HepG2 (cell line): ENCODE measurements around the gene FLAD1. TPM values are rescaled to one million over a fixed set of nuclear protein-coding genes. Genes with fewer than 3 reads are reported as not detected.

Experiments
- ERF ChIP-seq: IDR thresholded peaks from 2 replicates; pipeline ENCODE4 v1.6.1; 2018; ENCODE audit warnings: missing biosample characterization, missing genetic modification reagents
- GABPB1 ChIP-seq: IDR thresholded peaks from 2 replicates; pipeline ENCODE4 v1.6.1; 2016; ENCODE audit warnings: mild to moderate bottlenecking, missing genetic modification reagents, moderate library complexity, missing compliant biosample characterization
- HCFC1 ChIP-seq: fragments of 150-350 bp; IDR thresholded peaks from 2 replicates; pipeline ENCODE4 v1.6.1; 2014; ENCODE audit warnings: low read depth, low read length
- MATR3 ChIP-seq: sonication (generic); formaldehyde crosslinking; IDR thresholded peaks from 2 replicates; pipeline ENCODE4 v1.4.0; 2020; ENCODE audit warnings: missing genetic modification reagents
- MED8 ChIP-seq: sonication (generic); formaldehyde crosslinking; IDR thresholded peaks from 2 replicates; pipeline ENCODE4 v1.8.1; 2023; ENCODE audit warnings: mild to moderate bottlenecking, missing genetic modification reagents; ENCODE audit not compliant: insufficient replicate concordance
- NFYB ChIP-seq: sonication (generic); formaldehyde crosslinking; IDR thresholded peaks from 2 replicates; pipeline ENCODE4 v1.4.0; 2020; ENCODE audit warnings: missing genetic modification reagents
- NKX3-1 ChIP-seq: sonication (generic); formaldehyde crosslinking; IDR thresholded peaks from 2 replicates; pipeline ENCODE4 v1.5.0; 2020; ENCODE audit warnings: missing genetic modification reagents
- SATB2 ChIP-seq: sonication (generic); formaldehyde crosslinking; IDR thresholded peaks from 2 replicates; pipeline ENCODE4 v1.5.0; 2020; ENCODE audit warnings: missing genetic modification reagents
- SRY ChIP-seq: sonication (generic); formaldehyde crosslinking; IDR thresholded peaks from 2 replicates; pipeline ENCODE4 v1.8.0; 2022; ENCODE audit warnings: mild to moderate bottlenecking, missing genetic modification reagents
- TOE1 ChIP-seq: sonication (generic); formaldehyde crosslinking; IDR thresholded peaks from 2 replicates; pipeline ENCODE4 v1.4.0; 2020; ENCODE audit warnings: mild to moderate bottlenecking, missing genetic modification reagents
- ZNF124 ChIP-seq: sonication (generic); formaldehyde crosslinking; IDR thresholded peaks from 2 replicates; pipeline ENCODE4 v1.4.0; 2020; ENCODE audit warnings: missing genetic modification reagents
- ZNF207 ChIP-seq: fragments of 450-650 bp; IDR thresholded peaks from 2 replicates; pipeline ENCODE4 v1.6.1; 2016; ENCODE audit warnings: antibody characterized with exemption, borderline replicate concordance
- ZNF224 ChIP-seq: sonication (generic); formaldehyde crosslinking; IDR thresholded peaks from 2 replicates; pipeline ENCODE4 v1.5.0; 2020; ENCODE audit warnings: mild to moderate bottlenecking, missing genetic modification reagents
- ZNF275 ChIP-seq: sonication (generic); formaldehyde crosslinking; IDR thresholded peaks from 2 replicates; pipeline ENCODE4 v1.8.0; 2022; ENCODE audit warnings: missing genetic modification reagents, mild to moderate bottlenecking, inconsistent platforms, borderline replicate concordance
- ZNF446 ChIP-seq: sonication (generic); formaldehyde crosslinking; IDR thresholded peaks from 2 replicates; pipeline ENCODE4 v1.5.0; 2020; ENCODE audit warnings: mild to moderate bottlenecking, missing genetic modification reagents
- ZNF605 ChIP-seq: sonication (generic); formaldehyde crosslinking; IDR thresholded peaks from 2 replicates; pipeline ENCODE4 v1.8.0; 2022; ENCODE audit warnings: mild to moderate bottlenecking, missing genetic modification reagents
- ZNF616 ChIP-seq: sonication (generic); formaldehyde crosslinking; IDR thresholded peaks from 2 replicates; pipeline ENCODE4 v1.5.0; 2020; ENCODE audit warnings: low read depth, mild to moderate bottlenecking, missing genetic modification reagents
- ZNF703 ChIP-seq: sonication (generic); formaldehyde crosslinking; IDR thresholded peaks from 2 replicates; pipeline ENCODE4 v1.5.1; 2020; ENCODE audit warnings: missing genetic modification reagents, mild to moderate bottlenecking, moderate library complexity, borderline replicate concordance
- ZNF704 ChIP-seq: sonication (generic); formaldehyde crosslinking; IDR thresholded peaks from 2 replicates; pipeline ENCODE4 v1.8.1; 2023; ENCODE audit warnings: mild to moderate bottlenecking, inconsistent platforms, moderate library complexity, missing genetic modification reagents, borderline replicate concordance
- ZNF709 ChIP-seq: sonication (generic); formaldehyde crosslinking; IDR thresholded peaks from 2 replicates; pipeline ENCODE4 v1.5.0; 2020; ENCODE audit warnings: mild to moderate bottlenecking, missing genetic modification reagents
- ZNF749 ChIP-seq: sonication (generic); formaldehyde crosslinking; IDR thresholded peaks from 2 replicates; pipeline ENCODE4 v1.8.0; 2022; ENCODE audit warnings: mild to moderate bottlenecking, missing genetic modification reagents, moderate library complexity, borderline replicate concordance
- ZNF773 ChIP-seq: sonication (generic); formaldehyde crosslinking; IDR thresholded peaks from 2 replicates; pipeline ENCODE4 v1.4.0; 2020; ENCODE audit warnings: missing genetic modification reagents, borderline replicate concordance
- ZNF790 ChIP-seq: sonication (generic); formaldehyde crosslinking; IDR thresholded peaks from 2 replicates; pipeline ENCODE4 v1.8.0; 2022; ENCODE audit warnings: missing genetic modification reagents, mild to moderate bottlenecking, borderline replicate concordance
- ZNF792 ChIP-seq: IDR thresholded peaks from 2 replicates; pipeline ENCODE4 v1.6.1; 2016
- ZSCAN9 ChIP-seq: IDR thresholded peaks from 2 replicates; pipeline ENCODE4 v1.6.1; 2016; ENCODE audit warnings: borderline replicate concordance
- polyA plus RNA-seq, 8 experiments: library from polyadenylated mRNA; depleted of rRNA in 3 of 8; stranded (reverse) in 7 of 8; unstranded in 1 of 8; fragments of >200 nt; fragmentation: Illumina TruSeq in 4 of 8; extraction: Trizol in 4 of 8; gene quantifications; 2 replicates each; pipeline versions ENCODE4 v1.2.1 to v1.2.3, GENCODE V29; 2011 to 2016; ENCODE audit warnings: low read depth in 4 of 8, missing spikeins in 1 of 8, mixed read lengths in 1 of 8; ENCODE audit not compliant: insufficient read depth in 1 of 8
- total RNA-seq, 5 experiments: library from RNA; depleted of rRNA; stranded (reverse); fragments of >200 nt; fragmentation: Illumina TruSeq; extraction: Trizol; gene quantifications; 2 replicates each; pipeline ENCODE4 v1.2.3, GENCODE V29; 2016; ENCODE audit warnings: low read depth in 1 of 5
- TF ChIP-seq, protein P1 (sequence below): sonication (generic); formaldehyde crosslinking; IDR thresholded peaks from 2 replicates; pipeline ENCODE4 v1.5.0; 2020; ENCODE audit warnings: mild to moderate bottlenecking, missing genetic modification reagents

The FLAD1 gene
- total and polyA plus RNA-seq, 2 of the 13 experiments (the other 11 are each of a cell fraction or from before 2014, with no cell fraction given), result 25.9 to 32.8 TPM

DNA sequence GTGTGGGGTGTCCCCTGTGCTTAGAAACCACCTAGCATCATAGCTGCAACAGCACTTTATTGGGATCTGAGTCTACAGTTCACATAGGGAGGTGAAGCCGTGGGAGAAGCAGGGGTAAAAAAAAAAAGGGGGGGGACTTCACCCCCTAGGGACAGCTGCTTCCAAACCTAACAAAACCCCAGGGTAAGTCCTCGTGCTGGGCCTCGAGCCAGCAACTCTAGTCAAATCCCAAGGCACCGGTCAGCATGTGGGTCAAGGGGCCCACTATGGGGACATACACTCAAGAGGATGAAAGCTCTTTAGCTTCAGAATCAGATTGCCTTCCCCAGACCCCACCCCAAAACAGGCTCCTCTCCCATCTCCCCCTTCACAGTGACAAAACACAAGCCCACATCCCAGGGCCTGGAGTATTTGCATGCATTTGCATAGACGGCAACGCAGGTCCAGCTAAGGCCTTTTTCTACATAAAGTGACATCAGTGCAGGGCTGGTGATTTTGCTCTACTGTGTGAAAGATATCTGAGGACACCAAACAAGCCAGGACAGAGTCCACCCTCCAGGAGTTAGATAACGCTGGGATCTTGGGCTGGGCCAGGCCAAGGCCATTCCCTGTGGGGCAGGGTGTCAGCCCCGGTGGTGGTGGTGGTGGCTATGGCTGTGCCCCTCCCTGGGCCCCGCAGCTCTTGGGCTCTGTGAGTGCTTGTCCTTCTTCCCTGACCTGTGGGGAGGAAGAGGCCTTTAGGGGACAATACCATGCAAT lies 38.6 kb upstream of the FLAD1 start (continued):
- TF ChIP-seq ZNF275 (CRISPR knock-in tag) (no peak), ZNF703 (CRISPR knock-in tag) (no peak), SRY (no peak), ZSCAN9 (no peak; the same call in 1 of the 2 replicates), ZNF616 (CRISPR knock-in tag) (no peak), ZNF709 (CRISPR knock-in tag) (no peak), ZNF224 (CRISPR knock-in tag) (no peak), NFYB (CRISPR knock-in tag) (no peak), ZNF790 (CRISPR knock-in tag) (no peak; the same call in 1 of the 2 replicates), ZNF605 (CRISPR knock-in tag) (peak; percentile 80), ZNF773 (CRISPR knock-in tag) (no peak), ZNF704 (CRISPR knock-in tag) (no peak; the same call in 1 of the 2 replicates), ERF (CRISPR knock-in tag) (peak; percentile 85), MED8 (CRISPR knock-in tag) (no peak), ZNF207 (no peak), ZNF124 (CRISPR knock-in tag) (no peak), HCFC1 (no peak), TOE1 (no peak), SATB2 (CRISPR knock-in tag) (no peak), ZNF792 (CRISPR knock-in tag) (peak; percentile 91; the same call in 1 of the 2 replicates), NKX3-1 (CRISPR knock-in tag) (no peak), GABPB1 (CRISPR knock-in tag) (peak; percentile 40; the same call in 1 of the 2 replicates), ZNF749 (CRISPR knock-in tag) (0 out of 2 replicates have a peak, but pooled peaks have one; percentile 29), ZNF446 (CRISPR knock-in tag) (no peak), MATR3 (CRISPR knock-in tag) (no peak)
- TF ChIP-seq, protein P1, sequence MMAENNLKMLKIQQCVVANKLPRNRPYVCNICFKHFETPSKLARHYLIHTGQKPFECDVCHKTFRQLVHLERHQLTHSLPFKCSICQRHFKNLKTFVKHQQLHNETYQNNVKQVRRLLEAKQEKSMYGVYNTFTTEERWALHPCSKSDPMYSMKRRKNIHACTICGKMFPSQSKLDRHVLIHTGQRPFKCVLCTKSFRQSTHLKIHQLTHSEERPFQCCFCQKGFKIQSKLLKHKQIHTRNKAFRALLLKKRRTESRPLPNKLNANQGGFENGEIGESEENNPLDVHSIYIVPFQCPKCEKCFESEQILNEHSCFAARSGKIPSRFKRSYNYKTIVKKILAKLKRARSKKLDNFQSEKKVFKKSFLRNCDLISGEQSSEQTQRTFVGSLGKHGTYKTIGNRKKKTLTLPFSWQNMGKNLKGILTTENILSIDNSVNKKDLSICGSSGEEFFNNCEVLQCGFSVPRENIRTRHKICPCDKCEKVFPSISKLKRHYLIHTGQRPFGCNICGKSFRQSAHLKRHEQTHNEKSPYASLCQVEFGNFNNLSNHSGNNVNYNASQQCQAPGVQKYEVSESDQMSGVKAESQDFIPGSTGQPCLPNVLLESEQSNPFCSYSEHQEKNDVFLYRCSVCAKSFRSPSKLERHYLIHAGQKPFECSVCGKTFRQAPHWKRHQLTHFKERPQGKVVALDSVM (CRISPR knock-in tag), result peak; percentile 46
